IMR-90 (cell line): Measurements from ENCODE around the gene NT5C1A.

ENCODE experiments used
- CHD1 ChIP-seq: IDR thresholded peaks from 2 replicates; pipeline ENCODE4 v1.6.1; 2012; ENCODE audit warnings: low read depth, low read length, improper control_type of control experiment
- POLR2A ChIP-seq: IDR thresholded peaks from 2 replicates; pipeline ENCODE4 v1.6.1; 2012; ENCODE audit warnings: mild to moderate bottlenecking, low read depth, low read length
- TF ChIP-seq, protein P1 (sequence below): conservative IDR thresholded peaks from 2 replicates; pipeline ENCODE4 v1.5.1; 2012; ENCODE audit warnings: mild to moderate bottlenecking, low read depth, low read length, improper control_type of control experiment

DNA sequence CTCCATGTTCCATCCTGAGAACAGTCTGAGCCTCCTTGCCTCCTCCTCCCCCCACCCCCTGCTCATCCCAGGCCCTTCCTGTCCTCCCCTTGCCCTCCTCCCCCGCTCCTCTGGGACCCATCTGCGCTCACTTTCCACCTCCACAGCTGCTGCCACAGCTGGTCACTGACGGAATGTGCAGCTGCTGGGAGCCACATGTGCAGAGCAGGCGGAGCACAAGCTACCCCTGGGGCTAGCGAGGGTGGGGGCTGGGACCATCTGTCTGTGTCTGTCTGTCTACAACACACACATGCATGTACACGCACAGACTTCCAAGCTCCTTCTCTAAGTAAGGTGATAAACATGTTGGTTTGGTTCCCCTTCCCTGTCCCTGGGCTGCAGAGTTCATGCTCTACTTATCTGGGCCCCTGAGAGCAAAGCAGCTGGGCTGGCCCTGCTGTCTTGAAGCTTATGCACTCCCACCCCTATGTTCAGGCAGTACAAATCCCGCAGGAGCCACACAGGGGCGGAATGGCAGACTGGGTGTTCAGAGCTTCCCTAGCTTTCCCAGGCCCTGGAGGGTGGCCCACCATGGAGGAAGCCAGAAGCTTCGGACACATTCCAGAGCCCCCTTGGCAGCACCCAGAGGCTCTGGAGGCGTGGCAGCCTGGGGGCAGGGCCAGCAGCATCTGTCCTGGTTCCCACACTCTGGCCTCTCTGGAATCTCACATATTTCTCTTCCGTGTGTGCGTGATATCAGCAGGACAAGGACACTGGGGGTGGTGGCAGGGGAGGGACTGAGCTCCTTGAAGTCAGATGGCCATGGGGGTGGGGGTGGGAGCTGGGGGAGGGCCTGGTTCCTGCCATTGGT is 25.4 kb downstream of the NT5C1A start:
- TF ChIP-seq POLR2A (no peak), CHD1 (no peak)
- TF ChIP-seq, protein P1, sequence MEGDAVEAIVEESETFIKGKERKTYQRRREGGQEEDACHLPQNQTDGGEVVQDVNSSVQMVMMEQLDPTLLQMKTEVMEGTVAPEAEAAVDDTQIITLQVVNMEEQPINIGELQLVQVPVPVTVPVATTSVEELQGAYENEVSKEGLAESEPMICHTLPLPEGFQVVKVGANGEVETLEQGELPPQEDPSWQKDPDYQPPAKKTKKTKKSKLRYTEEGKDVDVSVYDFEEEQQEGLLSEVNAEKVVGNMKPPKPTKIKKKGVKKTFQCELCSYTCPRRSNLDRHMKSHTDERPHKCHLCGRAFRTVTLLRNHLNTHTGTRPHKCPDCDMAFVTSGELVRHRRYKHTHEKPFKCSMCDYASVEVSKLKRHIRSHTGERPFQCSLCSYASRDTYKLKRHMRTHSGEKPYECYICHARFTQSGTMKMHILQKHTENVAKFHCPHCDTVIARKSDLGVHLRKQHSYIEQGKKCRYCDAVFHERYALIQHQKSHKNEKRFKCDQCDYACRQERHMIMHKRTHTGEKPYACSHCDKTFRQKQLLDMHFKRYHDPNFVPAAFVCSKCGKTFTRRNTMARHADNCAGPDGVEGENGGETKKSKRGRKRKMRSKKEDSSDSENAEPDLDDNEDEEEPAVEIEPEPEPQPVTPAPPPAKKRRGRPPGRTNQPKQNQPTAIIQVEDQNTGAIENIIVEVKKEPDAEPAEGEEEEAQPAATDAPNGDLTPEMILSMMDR: no peak
